ENCODE data around the gene SLC43A3. TPM values are rescaled to one million over a fixed set of nuclear protein-coding genes. Genes with fewer than 3 reads are reported as not detected.
A peak's percentile ranks its signal among the peaks of the same experiment; 100 is the strongest.

The SLC43A3 gene
- total RNA-seq, 1 experiment from 2014 or later, result 21.4 TPM

GRCh38 chr11:57474017-57474802 is 47.3 kb upstream of the SLC43A3 start:
- Histone ChIP-seq H4K8ac (replicated peaks; ENCODE audit: insufficient read length, low read depth, low read length) (no peak overlapping the region), H4K91ac (ENCODE audit: insufficient read length, low read depth, low read length) (no peak overlapping the region), H2BK12ac (ENCODE audit: insufficient read length, low read depth, low read length) (no peak overlapping the region), H3K9me3 (ENCODE audit: control insufficient read depth, low read depth, low read length) (no peaks in the 10 kb centered on the region), H3K4ac (ENCODE audit: low read depth, low read length) (no peak overlapping the region), H3K23ac (ENCODE audit: insufficient read length, low read depth, low read length) (no peak overlapping the region), H3K14ac (ENCODE audit: insufficient read depth, low read length) (no peak overlapping the region; the same call in 1 of the 2 replicates), H3K79me2 (ENCODE audit: insufficient read depth, low read length) (no peaks in the 10 kb centered on the region), H4K20me1 (ENCODE audit: control insufficient read depth, insufficient read depth, insufficient read length) (no peaks in the 10 kb centered on the region), H3T11ph (ENCODE audit: low read length) (no peak overlapping the region), H3K27me3 (ENCODE audit: insufficient read depth, low read length) (peaks cover 6% of the 10 kb centered on the region; the same call in 1 of the 2 replicates), H3K4me1 (ENCODE audit: insufficient read depth, low read length) (peaks cover 2% of the 10 kb centered on the region; the same call in 1 of the 2 replicates), H2AFZ (ENCODE audit: low read length) (no peak overlapping the region), H4K5ac (ENCODE audit: insufficient read length, low read depth, low read length) (no peak overlapping the region), H3K79me1 (ENCODE audit: insufficient read depth, low read depth, low read length, poor library complexity, severe bottlenecking) (no peaks in the 10 kb centered on the region), H3K18ac (ENCODE audit: insufficient read length, low read depth, low read length) (no peak overlapping the region), H3K4me2 (ENCODE audit: insufficient read depth, insufficient read length, low read length) (no peak overlapping the region), H3K23me2 (ENCODE audit: insufficient read length, low read depth, low read length, poor library complexity, severe bottlenecking) (peaks cover 6% of the 10 kb centered on the region), H3K56ac (ENCODE audit: insufficient read length, low read depth, low read length) (no peak overlapping the region), H2BK20ac (ENCODE audit: low read depth, low read length, poor library complexity, severe bottlenecking) (no peak overlapping the region), H2AK5ac (ENCODE audit: insufficient read length, low read length) (no peak overlapping the region), H2BK15ac (ENCODE audit: low read depth, low read length) (no peak overlapping the region), H2BK120ac (ENCODE audit: low read depth, low read length, poor library complexity, severe bottlenecking) (no peak overlapping the region), H3K9ac (ENCODE audit: extremely low read depth, insufficient read length, low read length) (no peak overlapping the region), H2BK5ac (ENCODE audit: insufficient read length, low read length) (no peak overlapping the region), H3K27ac (ENCODE audit: insufficient read length, low read depth, low read length) (no peak overlapping the region)
- Mint-ChIP-seq H3K27ac (peak overlapping the region in 1 of 3 experiments; percentile 69; a peak in 1 of 7 replicates), H3K4me1 (peaks cover 21 to 42% of the 10 kb centered on the region in 2 experiments), H3K36me3 (ENCODE audit: insufficient read depth in 1 of 3, low read depth in 3 of 3) (peaks cover 7 to 17% (median 8%) of the 10 kb centered on the region in 3 experiments; a peak in 5 of 7 replicates), H3K9me3 (no peaks in the 10 kb centered on the region; a peak in 1 of 5 replicates), H3K27me3 (ENCODE audit: low read depth) (peaks cover 56% of the 10 kb centered on the region), H3K4me3 (peak overlapping the region in 1 of 2 experiments; percentile 26; a peak in 1 of 5 replicates)
- WGBS (ENCODE audit: extremely low coverage, insufficient read length, low lambda C conversion rate), result no CpG with 5 or more reads among the region's 9 CpGs
- no peak for TF ChIP-seq CTCF (conservative IDR thresholded peaks at IDR 0.05)
- DNase-seq, result no peak

Measured in H9 (cell line).